OCI-M2 (cell line): ENCODE measurements around the gene RSRC1.
"Not testable (repeated sequence)": the region's sequence is repeated elsewhere in the genome, so short reads cannot be mapped to it uniquely, and the experiment has no call there.

Experiments
- DNase-seq: peaks from one replicate; lab custom pipeline; 2025; ENCODE audit not compliant: unreplicated experiment; lab: John Stamatoyannopoulos, UW

RSRC1 gene

DNA sequence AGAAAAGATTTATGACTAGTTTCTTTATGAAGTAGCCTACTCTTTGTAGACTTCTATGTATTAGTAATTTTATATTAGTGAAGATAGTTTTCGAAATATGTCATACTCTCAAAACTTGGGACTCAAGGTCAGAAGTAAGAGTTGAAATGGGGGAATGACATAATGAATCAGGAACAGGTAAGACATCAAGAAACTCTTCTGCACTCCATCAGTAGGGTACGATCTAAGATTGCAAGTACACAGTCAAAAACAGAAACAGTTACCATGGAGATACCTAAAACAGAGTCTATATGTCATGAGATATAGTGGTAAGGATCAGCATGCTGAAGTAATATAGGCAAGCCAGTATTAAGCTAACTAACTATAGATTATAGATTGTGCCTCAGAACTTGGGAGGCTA, 274.1 kb downstream of the RSRC1 start:
- DNase-seq, result no peak

DNA sequence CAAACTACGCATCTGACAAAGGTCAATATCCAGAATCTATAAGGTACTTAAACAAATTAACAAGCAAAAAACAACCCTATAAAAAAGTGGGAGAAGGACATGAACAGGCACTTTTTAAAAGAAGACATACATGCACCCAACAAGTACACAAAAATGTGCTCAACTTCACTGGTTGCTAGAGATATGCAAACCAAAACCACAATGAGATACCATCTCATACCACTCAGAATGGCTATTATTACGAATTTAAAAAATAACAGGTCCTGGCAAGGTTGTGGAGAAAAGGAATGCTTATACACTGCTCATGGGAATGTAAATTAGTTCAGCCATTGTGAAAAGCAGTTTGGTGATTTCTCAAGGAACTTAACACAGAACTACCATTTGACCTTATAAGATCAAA, 285.5 kb downstream of the RSRC1 start:
- no peak for DNase-seq

DNA sequence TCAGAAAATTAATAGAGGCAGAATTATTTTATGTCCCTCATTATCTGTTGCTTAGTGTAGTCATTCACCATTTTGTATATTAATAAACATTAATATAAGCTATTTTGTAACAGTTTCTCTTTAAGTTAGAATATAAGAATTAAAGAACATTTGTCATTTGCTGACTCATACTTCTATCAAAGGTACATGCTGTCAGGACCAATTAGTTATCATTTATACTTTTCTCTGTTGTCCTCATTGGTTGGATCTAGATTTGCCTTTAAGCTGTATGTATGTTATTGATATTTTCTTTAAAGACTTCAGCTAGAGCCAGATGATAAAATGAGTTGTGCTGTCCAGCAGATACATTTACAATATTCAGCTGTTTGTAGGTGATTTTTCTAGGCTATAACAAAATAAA, 292.7 kb downstream of the RSRC1 start:
- DNase-seq, result no peak

DNA sequence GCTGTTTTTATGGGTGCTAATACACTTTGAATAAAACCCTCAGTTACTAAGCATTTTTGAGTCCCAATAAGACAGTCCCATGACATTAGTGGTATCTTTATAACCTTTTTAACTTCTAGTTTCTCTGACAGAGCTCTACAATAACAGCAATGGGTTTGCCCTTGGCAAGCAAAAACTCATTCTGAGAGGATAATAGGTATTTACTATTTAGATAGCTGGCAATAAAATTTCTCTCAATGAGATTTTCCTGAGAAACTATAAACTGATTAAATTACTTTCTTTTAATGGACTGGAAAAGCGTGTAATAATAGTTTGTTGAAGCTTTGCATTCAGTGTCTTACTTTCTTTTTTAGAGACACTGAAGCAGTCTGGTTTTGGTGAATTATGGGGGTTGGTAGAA, 293.1 kb downstream of the RSRC1 start:
- DNase-seq, result no peak

DNA sequence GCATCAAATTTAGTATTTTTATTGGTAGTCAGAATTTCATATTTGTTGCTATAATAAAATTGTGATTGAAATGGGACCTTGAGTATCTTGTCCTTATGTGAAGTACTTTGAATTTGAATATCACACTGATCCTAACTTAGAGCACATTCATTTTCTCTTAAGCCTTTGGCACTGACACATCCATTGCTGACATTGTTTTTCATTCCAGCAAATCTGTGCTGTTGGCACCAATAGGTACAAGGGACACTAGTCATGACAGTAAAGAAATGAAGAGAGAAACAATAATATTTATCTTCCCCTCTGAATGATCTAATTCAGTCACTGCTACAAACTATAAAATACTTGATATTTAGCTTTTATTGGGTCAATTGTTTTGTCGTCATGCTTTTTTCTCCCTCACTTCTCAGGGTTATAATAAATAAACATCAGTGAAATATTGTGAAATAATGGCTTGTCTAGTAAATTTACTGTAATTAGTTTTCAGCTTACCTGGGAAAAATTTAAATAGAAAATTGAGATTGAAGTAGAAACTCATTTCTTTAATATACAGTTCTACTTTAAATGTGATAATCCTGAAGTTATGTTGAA, 294.3 kb downstream of the RSRC1 start:
- no peak for DNase-seq

DNA sequence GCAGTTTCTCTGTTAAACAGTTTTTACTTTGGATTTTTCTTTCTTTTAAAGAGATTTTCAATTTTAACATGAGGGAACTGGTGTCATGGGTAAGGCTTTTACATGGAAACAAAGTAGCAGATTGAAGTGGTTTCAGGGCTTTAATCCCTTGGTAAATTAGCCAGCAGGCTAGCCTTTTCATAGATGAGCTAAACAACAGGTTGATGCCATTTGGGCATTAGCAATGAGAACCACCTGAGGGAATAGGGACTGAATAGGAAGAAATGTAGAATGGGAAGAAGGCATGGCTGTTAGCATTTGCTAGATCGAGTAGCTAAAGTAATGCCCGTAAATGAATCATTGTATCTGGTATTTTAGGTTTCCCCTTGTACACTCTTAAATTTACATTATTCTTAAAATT, 295.6 kb downstream of the RSRC1 start:
- DNase-seq, result no peak

DNA sequence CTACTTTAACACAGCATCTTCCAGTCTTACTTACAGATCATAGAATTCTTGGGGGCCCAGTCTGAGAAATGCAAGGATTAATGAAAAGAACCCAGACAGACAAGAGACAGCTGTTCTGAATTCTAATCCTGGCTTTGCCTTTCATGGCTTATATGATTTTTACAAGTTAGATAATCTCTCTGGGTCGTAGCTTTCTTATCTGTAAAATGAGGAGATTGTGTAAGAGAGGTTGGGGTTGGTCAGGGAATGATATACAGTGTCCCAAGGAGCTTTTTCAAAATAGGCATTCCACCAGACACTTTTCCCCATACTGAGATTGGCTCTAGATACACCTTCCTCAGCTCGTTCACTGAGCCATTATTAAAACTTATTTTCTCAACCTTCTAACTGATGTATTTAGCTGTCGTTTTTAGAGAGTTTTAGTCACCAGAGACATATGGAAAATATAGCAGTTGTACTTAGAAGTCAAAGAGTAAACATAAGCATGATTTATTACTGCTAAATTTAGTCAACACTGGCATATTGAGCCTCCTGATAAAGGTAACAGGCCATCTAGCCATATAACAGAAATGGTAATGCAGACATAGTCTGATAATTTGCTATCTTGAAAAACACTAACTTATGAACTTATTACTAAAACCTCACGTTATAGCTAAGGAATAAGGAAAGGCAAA, 298.1 kb downstream of the RSRC1 start:
- no peak for DNase-seq

DNA sequence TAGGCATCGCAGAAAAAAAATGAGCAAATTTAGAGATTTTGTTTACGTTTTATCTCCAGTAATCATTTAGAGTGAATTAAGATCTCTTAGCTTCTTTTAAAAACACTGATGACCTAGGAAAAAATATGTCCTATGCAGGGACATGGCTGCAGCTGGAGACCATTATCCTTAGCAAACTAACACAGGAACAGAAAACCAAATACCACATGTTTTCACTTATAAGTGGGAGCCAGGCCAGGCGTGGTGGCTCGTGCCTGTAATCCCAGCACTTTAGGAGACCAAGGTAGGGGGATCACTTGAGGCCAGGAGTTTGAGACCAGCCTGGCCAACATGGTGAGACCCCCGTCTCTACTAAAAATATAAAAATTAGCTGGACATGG, 298.6 kb downstream of the RSRC1 start:
- not testable (repeated sequence) for DNase-seq

DNA sequence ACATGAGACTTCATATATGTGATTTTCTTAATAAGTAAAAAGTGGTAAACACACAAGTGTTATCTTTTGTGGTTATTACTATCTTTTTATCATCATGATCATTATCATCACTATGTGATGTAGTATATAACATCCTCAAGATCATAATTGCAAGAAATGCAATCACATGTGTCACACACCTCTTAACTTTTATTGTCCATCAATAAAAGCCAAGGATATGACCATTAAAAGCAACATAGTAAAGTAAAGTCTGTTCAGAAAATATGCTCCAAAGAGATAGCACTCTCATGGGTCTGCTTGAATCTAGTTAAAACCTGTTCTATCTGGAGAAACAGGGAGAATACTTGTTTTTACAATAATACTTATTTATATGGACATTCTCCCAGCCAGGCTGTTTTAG, 308.1 kb downstream of the RSRC1 start:
- no peak for DNase-seq

DNA sequence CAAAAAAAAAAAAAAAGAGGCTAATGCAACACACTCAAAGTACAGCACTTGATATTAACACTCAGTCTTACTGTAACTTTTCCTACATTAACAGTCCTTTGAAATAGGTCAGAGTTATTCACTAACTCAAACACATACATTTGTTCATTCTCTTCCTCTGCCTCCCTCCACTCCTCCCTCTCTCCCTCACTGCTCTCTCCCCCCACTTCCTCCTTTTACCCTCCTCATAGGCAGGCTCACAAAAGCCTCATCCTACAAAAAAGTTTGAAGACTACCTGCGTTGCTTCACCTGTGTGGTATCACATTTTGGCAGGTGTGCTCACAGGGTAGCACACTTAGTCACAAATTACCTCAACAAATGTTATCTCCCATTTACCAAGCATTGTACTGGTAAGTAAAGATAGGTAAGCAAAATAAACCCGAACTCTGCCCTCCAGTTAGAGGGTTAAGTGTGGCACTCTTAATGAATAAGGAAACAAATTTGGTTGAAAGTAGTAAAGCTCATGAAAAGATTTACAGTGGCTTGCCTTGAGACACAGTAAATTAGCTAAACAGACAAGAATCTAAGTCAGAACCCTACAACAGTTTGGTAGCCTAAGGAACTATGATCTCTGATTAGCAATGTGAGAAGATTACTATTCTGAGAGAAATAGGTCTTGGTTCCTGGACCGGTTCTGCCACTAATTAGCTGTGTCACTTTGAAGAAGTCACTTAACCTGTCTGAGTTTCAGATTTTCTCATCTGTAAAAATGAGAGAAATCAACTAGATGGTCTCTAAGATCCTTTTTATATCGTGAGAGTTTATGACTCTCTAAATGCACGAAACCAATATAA, 310.1 kb downstream of the RSRC1 start:
- DNase-seq, result no peak

DNA sequence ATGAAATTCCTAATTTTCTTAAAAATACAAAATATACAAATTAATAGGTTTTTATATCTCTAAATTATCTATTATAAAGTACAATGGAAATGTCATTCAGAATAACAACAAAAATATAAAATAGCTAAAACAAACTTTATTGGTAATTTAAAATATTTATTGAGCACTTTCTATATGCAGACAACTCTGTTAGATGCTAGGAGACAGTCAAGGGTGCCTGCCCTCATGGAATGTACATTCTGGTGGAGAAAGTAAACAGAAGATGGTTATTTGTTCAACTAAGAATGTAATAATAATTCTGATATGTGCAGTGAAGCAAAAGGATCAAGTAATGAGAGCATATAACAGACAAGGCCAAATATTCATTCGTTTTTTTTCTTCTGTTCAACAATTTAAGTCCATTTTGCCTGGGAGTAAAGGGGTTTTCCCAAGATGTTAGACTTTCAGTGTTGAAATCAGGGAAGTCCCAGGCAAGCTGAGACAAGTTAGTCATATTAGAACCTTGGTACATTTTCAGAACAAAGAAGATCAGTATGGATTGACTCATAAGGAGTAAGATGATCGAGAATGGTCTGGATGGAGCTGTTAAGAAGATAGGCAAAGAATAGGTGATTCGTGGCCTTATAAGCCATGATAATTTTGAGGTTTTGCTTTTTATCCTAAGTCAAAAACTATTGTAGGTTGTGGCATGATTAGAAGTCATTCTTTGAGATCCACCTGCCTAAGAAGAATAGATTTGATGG, 310.9 kb downstream of the RSRC1 start:
- DNase-seq, result no peak

DNA sequence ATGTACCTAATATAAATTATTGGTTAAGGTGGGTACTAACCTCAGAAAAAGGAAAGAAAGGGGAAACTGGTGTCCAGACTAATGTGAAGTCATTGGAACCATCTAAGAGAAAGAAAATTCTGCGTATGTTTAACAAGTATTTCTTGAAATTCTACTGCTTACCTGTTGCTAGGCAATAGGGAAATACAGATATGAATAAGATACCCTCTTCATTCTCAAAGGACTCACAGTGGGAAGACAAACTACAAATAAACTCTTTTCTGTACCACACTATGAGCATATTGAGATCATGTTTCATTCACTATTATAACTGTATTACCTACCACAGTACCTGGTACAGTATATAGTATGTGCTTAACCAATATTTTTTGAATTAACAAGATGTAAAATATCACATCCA, 320.6 kb downstream of the RSRC1 start:
- DNase-seq, result no peak

DNA sequence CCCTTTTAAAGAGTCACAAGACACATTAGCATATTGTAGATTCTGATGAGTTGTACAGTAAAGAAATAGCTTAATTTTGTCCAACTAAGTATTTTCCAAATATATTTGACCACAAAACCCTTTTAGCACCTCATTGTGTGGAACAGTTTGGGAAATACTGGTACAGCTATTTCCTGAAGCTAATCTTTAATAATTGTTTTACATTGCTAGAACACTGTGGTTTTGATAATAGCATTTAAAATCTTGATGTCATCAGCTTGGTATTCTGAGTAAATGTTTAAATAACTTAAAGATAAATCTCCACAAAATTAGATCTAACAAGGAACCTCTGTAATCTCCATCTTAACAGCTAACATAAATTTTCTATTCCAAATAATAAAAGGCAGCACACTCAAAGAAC, 321.1 kb downstream of the RSRC1 start:
- DNase-seq, result no peak

DNA sequence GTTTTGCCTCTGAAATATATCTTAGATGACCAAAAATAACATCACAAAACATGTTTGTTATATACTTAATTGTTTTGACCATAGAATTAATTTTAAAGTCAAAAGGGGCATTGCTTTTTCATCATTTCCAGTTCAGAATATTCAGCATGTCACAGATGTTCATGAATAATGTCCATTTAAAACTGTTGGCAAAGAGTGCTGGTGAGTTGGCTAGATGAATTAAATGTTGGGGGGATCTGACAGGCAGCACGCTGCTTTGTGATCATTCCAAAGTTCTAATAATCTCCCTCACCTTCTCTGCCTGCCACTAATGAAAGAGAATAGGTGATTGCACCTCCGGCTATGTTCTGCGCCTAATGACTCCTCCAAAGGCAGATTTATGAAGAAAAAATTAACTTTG, 321.9 kb downstream of the RSRC1 start:
- no peak for DNase-seq

DNA sequence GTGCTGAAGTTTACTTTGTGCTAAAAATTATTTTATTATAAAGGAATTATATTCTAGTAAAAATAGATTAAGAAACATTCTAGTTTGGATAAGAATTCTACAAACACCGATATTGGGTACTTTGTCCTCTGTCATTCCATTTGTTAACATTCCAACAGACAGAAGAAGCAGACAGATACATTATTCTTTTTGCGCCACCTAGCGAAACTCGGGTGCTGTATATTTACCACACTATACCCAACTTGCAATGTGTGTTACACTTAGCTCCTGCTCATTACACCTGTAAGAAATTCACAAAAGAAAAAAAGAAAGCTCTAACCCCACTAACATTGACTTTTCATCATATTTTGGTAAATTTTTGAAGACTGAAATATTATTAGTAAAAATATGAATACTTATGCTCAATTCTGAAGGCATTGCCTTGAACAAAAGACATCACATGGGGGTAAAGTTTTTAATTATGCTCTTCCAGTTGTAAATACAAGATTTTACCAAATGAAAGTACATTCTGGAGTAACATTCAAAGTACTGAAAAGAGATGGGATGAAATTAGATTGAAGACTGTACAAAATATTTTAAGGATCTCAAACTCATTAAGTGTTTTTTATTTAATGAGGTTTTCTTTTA, 324.6 kb downstream of the RSRC1 start:
- DNase-seq, result peak; percentile 26

DNA sequence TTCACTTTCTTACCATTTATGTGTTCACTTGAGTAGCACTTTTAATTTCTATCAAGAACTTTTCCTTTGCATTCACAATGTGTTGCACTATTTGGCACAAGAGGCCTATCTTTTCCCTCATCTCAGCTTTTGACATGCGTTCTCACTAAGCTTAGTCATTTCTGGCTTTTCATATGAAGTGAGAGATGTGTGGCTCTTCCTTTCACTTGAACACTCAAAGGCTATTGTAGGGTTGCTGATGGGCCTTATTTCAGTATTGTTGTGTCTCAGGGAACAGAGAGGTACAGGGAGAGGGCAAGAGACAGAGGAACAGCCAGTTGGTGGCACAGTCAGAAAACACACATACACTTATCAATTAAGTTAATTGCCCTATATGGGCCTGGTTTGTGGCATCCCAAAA, 333.7 kb downstream of the RSRC1 start:
- no peak for DNase-seq

DNA sequence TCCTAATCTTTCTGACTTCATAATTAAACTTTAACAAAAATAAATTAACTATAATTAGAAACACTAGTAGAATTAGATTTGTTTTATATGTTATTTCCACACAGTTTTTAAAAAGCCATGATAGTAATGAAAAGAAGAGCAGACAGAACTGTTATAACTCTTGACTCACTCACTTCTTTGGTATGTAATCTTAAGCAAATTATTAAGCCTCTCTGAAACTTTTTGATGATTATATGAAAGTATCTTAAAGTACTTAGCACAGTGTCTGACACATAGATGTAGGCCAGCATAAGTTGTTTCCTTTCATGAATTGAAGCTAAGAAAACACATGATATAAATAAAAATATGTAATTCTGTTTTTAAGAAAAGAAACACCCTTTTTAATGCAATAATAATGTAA, 337.5 kb downstream of the RSRC1 start:
- DNase-seq, result no peak

DNA sequence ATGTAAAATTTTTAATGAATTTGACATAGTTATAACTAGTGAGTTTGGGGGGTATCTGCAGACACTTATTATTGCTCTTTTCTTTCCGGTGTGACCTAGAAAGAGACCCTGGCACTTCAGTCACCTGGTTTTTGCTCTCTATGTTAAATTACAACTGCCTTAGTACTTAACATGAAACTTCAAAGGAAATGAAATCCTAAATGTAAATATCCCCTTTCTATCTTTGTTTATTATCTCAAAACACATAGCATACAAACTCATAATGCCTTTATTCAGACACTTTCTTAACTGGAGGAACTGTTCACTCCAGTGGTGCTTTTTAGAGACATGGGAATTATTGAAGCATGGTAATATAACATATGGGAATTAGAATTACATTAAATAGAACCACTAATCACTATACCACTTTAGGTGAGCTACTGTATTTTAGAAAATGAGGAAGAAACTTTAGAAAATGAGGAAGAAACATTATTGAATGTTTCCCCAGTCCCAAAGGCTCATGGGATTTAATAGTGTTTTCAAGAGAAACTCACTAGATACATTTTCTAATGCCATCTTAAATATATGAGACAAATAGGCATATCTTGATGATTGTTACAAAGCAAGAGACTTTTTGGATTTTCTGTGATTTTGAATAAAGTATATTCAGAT, 341.6 kb downstream of the RSRC1 start:
- no peak for DNase-seq

DNA sequence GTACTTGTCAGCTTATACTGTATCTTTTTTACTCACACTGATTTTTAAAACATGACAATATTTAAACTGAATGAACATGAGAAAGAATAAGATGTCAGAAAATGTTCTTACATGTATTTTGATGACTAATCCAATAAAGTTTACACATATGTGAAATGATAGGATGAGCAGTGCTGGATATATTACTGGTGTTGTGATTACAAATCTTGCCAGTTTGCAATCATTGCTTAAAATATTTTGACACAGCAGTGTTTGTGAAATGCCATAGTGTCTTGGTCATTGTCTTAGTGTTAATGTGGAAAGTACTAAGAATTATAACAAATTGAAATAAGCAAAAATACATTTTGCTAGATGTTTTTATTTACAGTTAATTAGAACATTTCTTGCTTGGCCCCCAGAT, 342.4 kb downstream of the RSRC1 start:
- DNase-seq, result no peak

DNA sequence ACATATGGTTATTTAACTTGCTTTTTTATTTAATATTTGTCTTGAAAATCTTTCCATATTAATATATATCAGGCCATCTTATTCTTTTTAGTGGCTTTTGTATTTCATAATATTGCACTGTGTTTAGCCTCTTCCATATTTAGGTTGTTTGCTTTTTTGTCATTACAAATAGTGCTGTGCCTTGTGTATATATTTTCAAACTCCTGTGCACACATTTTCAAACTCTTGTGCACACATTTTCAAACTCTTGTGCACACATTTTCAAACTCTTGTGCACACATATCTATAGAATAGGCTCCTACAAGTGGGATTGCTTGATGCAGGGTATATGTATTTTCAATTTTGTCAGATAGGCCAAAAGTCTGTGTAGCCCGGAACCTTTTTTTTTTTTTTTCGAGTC, 343.1 kb downstream of the RSRC1 start:
- DNase-seq, result no peak

DNA sequence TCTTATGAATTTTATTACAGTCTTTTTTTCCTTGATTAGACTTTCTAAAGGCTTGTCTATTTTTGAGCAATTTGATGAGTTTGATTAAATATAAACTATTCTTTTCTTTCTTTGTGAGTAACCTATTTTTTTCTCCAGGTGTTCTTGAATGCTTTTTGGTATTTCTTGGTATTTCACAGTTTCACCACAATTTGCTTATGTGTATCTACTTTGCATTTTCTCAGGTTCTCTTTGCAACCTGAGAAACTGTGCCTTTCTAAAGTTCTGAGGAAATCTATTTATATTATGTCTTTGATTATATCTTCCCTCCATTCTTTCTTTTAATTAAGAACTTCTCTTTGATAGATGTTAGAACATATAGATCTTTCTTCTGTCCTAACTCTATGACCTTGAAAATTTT, 344.0 kb downstream of the RSRC1 start:
- DNase-seq, result no peak
